NCI-H82 treated with DMSO at 0.1 percent for 48 hours (cell line): ENCODE data around the gene PELI3.

Experiments used
- DNase-seq: peaks from one replicate; lab custom pipeline; 2025; ENCODE audit not compliant: unreplicated experiment; lab: John Stamatoyannopoulos, UW

PELI3 gene

DNA sequence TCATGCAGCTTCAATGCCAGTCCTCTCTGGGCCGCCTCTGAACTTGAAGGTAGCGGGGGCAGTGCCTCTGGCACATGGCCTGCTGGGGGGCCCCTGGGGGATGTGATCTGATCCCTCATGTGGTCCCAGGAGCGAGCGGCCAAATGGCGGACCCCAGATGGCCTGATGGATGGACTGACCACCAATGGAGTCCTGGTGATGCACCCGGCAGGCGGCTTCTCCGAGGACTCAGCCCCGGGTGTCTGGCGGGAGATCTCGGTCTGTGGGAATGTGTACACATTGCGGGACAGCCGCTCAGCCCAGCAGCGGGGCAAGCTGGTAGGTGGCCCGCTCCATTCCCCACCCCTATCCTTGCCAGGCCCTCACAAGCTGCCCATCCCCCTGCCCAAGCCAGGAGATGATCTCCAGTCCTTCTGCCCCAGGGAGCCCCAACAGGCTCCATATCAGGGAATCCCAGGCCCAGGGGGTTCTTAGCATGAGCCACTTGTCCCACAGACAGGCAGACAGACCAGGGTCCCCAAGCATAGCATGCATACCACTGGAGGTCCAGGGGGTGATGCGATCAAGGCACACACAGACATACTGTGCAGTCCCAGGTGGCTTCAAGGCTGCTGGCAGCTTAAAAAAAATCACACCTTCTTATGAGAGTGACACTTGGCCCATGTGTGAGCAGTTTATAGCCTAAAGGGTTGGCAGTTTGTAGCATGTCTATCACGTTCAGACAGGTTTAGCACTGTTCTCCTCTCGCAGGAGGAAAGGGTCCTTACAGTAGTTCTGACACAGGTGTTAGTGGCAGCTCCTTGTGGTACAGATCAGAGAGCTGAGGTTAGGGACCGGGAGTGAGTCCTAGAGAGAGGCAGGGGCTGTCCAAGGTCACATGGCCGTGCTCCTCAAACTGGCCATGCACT, 7.2 kb downstream of the PELI3 start:
- DNase-seq, result no peak

DNA sequence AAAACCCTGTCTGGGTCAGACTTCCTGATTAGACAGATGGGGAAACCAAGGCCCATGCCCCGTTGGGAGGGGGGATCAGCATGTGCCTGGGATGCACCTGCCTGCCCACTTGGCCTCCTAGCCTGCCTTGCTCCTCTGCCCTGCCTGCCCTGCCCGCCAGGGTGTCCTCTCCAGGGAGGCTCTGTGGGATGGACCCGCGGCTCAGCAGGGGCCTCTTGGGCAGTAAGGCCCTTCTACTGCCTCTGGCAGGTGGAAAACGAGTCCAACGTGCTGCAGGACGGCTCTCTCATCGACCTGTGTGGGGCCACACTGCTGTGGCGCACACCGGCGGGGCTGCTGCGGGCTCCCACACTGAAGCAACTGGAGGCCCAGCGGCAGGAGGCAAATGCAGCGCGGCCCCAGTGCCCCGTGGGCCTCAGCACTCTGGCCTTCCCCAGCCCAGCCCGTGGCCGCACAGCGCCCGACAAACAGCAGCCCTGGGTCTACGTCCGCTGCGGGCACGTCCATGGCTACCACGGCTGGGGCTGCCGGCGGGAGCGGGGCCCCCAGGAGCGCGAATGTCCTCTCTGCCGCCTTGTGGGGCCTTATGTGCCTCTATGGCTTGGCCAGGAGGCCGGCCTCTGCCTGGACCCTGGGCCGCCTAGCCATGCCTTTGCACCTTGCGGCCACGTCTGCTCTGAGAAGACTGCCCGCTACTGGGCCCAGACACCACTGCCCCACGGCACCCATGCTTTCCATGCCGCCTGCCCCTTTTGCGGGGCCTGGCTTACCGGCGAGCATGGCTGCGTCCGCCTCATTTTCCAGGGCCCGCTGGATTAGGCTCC, 8.9 kb downstream of the PELI3 start:
- no peak for DNase-seq

GRCh38 chr11:66476173-66476840, 9.6 kb downstream of the PELI3 start:
- no peak for DNase-seq

GRCh38 chr11:66476841-66477251, 10.1 kb downstream of the PELI3 start:
- DNase-seq, result no peak

GRCh38 chr11:66477263-66478201, 10.8 kb downstream of the PELI3 start:
- no peak for DNase-seq

- peak; percentile 7 for DNase-seq
Observed at GRCh38 chr11:66478729-66479393, 12.2 kb downstream of the PELI3 start.

DNA sequence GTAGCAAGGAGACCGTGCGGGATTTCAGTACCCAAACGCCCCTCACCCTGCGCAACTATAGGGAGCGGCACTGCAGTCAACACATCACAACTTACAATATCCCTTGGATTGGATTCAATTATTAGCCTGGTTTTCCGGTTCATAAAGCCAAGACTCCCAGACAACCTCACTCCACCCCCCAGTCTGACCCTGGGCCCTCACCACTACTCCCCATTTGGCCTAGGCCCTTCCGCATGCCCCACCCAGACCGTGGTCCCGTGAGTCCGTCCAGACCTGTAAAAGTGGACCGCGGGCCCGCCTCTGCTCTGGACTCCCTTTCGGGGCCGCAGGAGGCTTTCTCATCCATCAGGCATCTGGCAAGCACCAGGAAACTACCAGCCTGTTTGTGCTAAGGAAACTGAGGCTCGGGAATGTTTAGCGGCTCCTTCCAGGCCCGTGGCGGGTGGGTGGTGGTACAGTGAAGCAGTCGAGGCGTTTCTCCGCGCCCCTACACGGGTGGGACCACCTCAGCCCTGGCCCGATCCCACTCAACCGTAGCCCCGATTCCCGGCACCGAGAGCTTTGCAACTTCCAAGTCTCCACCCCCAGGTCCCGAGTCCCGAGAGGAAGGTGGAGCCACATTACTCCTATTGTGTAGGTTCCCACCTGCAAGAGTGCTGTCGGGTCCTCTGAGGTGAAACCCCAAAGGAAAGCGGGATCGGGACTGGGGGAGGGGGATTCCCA, 12.8 kb downstream of the PELI3 start:
- no peak for DNase-seq

DNA sequence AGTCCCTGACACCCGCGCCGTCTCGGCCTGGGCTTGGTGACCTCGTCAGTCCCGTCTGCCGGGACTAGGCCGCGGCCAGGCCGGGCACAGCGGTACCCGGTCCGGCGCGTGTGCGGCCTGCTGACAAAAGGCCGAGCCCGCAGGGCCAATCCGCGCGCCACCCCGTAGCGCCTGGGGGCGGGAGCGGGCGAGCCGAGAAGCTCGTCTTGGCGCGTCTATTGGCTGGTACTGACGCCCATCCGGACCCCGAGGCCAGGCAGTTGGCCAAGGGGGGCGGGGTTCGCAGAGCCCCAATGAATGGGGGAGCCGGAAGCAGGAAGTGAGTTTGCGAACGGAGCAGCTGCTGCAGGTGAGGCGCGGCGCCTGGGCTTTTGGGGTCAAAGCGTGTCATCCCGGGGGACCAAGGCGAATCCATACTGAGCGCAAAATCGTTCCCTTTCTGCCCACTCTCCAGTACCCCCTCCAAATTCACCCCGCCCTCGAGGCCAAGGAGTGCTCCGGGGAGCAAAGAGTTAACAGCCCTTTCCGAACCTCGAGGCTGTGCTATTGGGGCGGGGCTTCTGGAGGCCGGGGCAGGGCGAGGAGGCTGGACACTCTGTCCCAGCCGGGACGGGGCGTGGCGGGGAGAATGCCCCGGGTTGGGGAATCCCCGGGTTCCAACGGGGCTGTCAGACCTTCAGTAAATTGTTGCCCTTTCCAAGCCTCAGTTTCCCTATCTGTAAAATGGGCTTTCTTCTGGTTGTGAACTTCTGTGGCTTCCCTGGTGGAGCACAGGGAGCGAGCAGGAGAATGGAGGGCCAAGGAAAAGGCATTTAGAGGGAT, 13.6 kb downstream of the PELI3 start, which contains the start of gene DPP3:
Gene DPP3 (plus strand): TSS at position 318 of the 822 bp plus-strand sequence. CDS start 1,767 bp downstream, outside the sequence.
- peak; percentile 79 for DNase-seq

DNA sequence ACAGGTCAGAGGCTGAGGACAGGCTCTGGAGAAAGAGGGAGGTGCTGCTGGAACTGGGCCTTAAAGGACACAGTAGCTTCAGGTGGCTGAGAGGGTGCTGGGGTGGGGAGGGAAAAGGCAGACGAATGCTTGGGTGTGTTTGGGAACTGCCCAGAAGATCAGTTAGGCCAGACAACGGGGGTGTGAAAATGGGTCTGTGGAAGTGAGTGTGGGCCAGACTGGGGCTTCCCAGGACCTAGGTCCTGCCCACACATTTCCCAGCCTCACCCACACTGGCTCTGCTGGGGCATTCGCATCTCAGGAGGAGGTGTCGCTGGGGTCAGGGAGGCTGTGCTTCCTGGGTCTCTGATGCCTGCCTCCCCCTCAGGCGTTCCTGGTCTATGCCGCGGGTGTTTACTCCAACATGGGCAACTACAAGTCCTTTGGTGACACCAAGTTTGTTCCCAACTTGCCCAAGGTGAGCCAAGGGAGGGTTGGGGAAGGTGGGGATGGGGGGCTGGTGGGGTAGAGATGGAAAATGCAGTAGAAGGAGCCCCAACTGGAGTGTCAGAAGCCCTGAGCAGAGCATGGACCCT, 18.2 kb downstream of the PELI3 start:
- no peak for DNase-seq

GRCh38 chr11:66488957-66489356, 22.3 kb downstream of the PELI3 start:
- DNase-seq, result no peak

DNA sequence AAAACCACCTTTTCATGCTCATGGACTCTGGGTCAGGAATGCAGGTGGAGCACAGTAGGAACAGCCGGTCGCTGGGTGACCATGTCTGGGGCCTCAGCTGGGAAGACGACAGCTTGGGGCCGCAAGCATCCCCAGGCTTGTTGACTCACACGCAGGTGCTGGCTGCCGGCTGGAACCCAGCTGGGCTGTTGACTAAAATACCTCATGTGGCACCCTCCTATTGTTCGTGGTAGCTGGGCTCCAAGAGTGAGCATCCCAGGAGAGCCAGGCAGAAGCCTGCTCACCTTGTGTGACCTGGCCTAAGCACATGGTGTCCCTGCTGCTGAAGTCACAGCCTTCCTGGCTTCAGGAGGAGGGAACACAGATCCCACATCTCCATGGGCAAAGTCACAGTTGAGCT, 22.9 kb downstream of the PELI3 start:
- DNase-seq, result peak; percentile 3

DNA sequence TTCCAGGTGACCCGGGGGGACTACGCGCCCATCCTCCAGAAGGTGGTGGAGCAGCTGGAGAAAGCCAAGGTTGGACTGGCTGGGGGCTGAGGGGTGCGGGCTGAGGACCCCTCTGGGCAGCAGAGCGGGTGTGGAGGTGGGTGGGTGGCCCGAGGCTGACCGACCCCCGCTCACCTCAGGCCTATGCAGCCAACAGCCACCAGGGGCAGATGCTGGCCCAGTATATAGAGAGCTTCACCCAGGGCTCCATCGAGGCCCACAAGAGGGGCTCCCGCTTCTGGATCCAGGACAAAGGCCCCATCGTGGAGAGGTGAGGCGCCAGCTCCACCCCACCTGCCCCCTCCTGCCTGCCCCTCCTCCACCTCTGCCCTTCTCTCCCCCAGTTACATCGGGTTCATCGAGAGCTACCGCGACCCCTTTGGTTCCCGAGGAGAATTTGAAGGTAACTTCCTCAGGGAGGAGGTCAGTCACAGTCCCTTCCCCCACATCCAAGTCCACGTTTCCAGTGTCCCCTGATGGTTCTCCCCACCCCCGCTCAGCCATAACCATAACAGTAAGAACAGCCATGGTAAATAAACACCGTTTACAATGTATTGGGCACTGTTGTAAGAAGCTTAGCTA, 24.7 kb downstream of the PELI3 start:
- DNase-seq, result peak; percentile 10

GRCh38 chr11:66492161-66492865, 25.6 kb downstream of the PELI3 start:
- DNase-seq, result peak; percentile 90

DNA sequence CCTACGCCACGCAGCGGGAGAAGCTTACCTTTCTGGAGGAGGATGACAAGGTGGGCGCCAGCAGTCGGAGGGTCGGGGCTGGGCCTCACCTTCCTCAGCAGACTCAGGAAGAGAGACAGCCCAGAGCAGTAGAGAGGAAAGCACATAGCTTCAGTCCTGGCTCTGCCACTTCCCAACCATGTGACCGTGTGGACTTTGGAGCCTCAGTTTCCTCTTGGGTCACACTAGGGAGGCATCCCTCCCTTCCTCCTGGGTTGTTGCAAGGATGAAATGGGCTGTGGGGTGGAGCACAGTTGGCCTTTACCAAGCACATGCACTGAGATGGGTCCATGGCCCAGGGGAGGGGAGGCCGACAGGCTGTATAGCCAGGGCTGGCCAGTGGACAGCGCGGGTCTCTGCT, 26.4 kb downstream of the PELI3 start:
- DNase-seq, result no peak

DNA sequence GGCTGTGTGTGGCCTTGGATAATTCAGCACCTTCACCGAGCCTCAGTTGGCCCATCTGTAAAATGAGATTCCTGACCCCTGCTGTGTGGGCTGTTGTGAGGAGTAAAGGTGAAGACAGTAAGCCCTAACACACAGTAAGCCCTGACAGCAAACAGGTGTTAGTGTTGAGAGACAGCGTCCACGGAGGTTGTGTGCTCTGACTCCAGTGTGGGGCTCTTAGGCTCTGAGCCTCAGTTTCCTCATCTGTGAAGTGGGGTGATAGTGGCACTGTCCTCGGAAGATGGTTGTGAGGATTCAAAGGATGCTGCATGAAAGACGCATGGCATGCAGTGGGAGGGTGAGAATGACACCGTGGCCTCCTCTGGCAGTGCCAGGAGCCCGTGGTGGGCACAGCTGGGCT, 27.8 kb downstream of the PELI3 start:
- no peak for DNase-seq

DNA sequence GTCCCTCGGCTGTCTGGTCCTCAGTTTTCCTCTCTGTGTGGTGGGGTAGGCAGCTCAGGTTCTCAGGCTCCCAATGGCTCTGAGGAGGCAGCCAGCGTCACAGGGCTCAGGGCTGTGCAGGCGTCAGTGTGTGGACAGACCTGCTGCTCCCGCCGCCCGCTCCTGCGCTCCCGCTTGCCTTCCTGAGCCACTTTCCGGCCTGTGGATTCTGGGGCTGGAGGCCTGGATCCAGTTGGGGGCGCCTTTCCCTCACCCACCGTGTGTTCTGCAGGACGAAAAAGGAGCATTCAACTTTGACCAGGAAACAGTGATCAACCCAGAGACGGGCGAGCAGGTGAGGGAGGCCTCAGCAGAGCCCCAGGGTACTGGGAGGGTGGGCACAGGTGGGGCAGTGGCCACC, 28.2 kb downstream of the PELI3 start:
- no peak for DNase-seq

DNA sequence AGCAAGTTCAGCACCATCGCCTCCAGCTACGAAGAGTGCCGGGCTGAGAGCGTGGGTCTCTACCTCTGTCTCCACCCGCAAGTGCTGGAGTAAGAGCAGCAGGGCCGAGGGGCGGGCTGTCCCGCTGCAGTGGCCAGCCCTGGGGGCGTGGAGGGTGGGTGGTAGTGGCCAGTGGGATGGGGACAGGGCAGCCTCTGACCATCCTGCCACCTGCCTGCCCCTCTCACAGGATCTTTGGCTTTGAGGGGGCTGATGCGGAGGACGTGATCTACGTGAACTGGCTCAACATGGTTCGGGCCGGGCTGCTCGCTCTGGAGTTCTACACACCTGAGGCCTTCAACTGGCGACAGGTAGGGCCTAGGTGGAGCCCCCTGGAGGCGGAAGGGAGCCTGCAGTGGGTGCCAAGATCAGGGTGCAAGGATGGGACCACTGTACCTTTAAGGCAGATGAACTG, 28.7 kb downstream of the PELI3 start:
- no peak for DNase-seq
